Measurements from ENCODE around the gene AIF1L.
"Not testable (repeated sequence)": the region's sequence is repeated elsewhere in the genome, so short reads cannot be mapped to it uniquely, and the experiment has no call there.

AIF1L gene

GRCh38 chr9:131094622-131095021 lies 1.7 kb upstream of the AIF1L start:
- FAIRE-seq, result no peak
- no peak for TF ChIP-seq CTCF (IDR thresholded peaks at IDR 0.05; ENCODE audit: insufficient read depth, missing control alignments)
- no peak for DNase-seq (ENCODE audit: insufficient read length, low spot score)

- DNase-seq (ENCODE audit: insufficient read length, low spot score) (no peak), FAIRE-seq (no peak)
- no peak for TF ChIP-seq CTCF (IDR thresholded peaks at IDR 0.05; ENCODE audit: insufficient read depth, missing control alignments)
Measured at GRCh38 chr9:131095666-131096268, 564 bp upstream of the AIF1L start.

GRCh38 chr9:131097126-131097947 lies 1.0 kb downstream of the AIF1L start:
- no peak for TF ChIP-seq CTCF (IDR thresholded peaks at IDR 0.05; ENCODE audit: insufficient read depth, missing control alignments)
- FAIRE-seq (no peak), DNase-seq (ENCODE audit: insufficient read length, low spot score) (no peak)

DNA sequence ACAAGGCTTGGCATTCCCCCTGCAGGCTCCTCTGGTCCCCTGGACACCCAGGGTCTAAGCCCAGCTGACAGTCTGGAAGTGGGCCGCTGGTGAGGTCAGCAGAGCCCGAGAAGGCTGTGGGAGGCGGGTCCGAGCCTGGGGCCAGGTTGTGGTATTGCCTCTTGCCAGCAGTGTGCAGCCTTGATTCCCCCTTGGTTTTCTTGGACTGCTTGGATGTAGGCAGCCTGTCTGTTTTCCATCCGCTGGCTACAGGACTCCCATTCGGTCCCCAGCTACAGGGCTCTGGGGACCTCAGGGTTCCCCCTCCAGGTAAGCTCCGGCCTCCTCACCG lies 1.6 kb downstream of the AIF1L start:
- TF ChIP-seq CTCF (IDR thresholded peaks at IDR 0.05; ENCODE audit: insufficient read depth, missing control alignments), result no peak
- no peak for FAIRE-seq
- no peak for DNase-seq (ENCODE audit: insufficient read length, low spot score)

DNA sequence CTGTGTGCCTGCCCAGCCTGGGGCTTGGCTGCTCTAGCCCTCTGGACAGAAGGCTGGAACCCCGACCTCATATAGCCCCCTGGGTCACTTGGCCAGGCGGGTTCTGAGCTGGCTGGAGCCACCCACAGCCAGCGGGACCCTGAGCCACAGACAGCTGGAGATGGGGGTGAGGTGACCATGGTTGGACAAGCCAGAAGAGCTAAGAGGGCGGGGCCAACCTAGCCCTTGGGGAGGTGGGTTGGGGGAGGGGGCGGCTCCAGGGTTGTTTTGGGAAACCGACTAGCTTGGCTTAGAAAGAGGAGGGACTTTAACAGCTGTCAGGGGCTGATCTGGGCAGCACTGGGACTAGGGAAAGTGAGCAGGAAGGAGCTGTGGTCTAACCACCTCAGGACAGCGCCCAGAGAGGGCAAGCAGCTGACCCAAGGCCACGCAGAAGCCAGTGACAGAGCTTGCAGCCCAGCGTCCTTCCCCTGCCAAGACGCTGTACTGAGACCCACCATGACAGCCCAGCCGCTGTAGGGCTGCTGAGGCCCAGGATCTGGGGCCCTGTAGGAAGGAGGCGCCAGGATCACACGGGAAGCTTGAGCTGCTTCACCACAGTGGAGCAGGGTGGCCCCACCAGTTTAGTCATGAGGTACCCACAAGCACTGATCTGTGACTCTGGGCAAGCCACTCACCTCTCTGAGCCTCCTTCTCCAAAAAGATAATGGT lies 2.2 kb downstream of the AIF1L start:
- no peak for DNase-seq (ENCODE audit: insufficient read length, low spot score)
- no peak for TF ChIP-seq CTCF (IDR thresholded peaks at IDR 0.05; ENCODE audit: insufficient read depth, missing control alignments)
- no peak for FAIRE-seq

- DNase-seq (ENCODE audit: insufficient read length, low spot score) (no peak), FAIRE-seq (no peak)
- no peak for TF ChIP-seq CTCF (IDR thresholded peaks at IDR 0.05; ENCODE audit: insufficient read depth, missing control alignments)
Measured at GRCh38 chr9:131099102-131099606, 2.8 kb downstream of the AIF1L start.

GRCh38 chr9:131099845-131100244 lies 3.5 kb downstream of the AIF1L start:
- not testable (repeated sequence) for FAIRE-seq; DNase-seq (ENCODE audit: insufficient read length, low spot score)

All from D721Med (cell line).